HepG2 (cell line): Measurements from ENCODE around the gene UNKL. TPM values are rescaled to one million over a fixed set of nuclear protein-coding genes. Genes with fewer than 3 reads are reported as not detected.
A peak's percentile ranks its signal among the peaks of the same experiment; 100 is the strongest.

Source experiments
- AHDC1 ChIP-seq: sonication (generic); formaldehyde crosslinking; IDR thresholded peaks from 2 replicates; pipeline ENCODE4 v1.5.1; 2020; ENCODE audit warnings: mild to moderate bottlenecking, missing genetic modification reagents, borderline replicate concordance
- ELF3 ChIP-seq: IDR thresholded peaks from 2 replicates; pipeline ENCODE4 v1.6.1; 2016; ENCODE audit warnings: missing genetic modification reagents, missing compliant biosample characterization
- HOXA5 ChIP-seq: sonication (generic); formaldehyde crosslinking; IDR thresholded peaks from 2 replicates; pipeline ENCODE4 v1.4.0; 2020; ENCODE audit warnings: missing genetic modification reagents
- SRSF4 ChIP-seq: fragments of 200-400 bp; formaldehyde crosslinking; IDR thresholded peaks from one replicate; pipeline ENCODE4 v1.6.1; 2018; ENCODE audit warnings: mild to moderate bottlenecking, low read depth, low read length, moderate library complexity; ENCODE audit not compliant: poor library complexity, severe bottlenecking
- ZBTB37 ChIP-seq: sonication (generic); formaldehyde crosslinking; IDR thresholded peaks from 2 replicates; pipeline ENCODE4 v1.4.0; 2020; ENCODE audit warnings: mild to moderate bottlenecking, missing genetic modification reagents
- ZFY ChIP-seq: sonication (generic); formaldehyde crosslinking; IDR thresholded peaks from 2 replicates; pipeline ENCODE4 v1.4.0; 2020; ENCODE audit warnings: missing genetic modification reagents
- polyA plus RNA-seq, 8 experiments: library from polyadenylated mRNA; depleted of rRNA in 3 of 8; stranded (reverse) in 7 of 8; unstranded in 1 of 8; fragments of >200 nt; fragmentation: Illumina TruSeq in 4 of 8; extraction: Trizol in 4 of 8; gene quantifications; 2 replicates each; pipeline versions ENCODE4 v1.2.1 to v1.2.3, GENCODE V29; 2011 to 2016; ENCODE audit warnings: low read depth in 4 of 8, missing spikeins in 1 of 8, mixed read lengths in 1 of 8; ENCODE audit not compliant: insufficient read depth in 1 of 8
- total RNA-seq, 5 experiments: library from RNA; depleted of rRNA; stranded (reverse); fragments of >200 nt; fragmentation: Illumina TruSeq; extraction: Trizol; gene quantifications; 2 replicates each; pipeline ENCODE4 v1.2.3, GENCODE V29; 2016; ENCODE audit warnings: low read depth in 1 of 5
- TF ChIP-seq, protein P1 (sequence below): sonication (generic); IDR thresholded peaks from 2 replicates; pipeline ENCODE4 v1.6.1; 2016; ENCODE audit warnings: low read depth, borderline replicate concordance
- TF ChIP-seq, protein P2 (sequence below): sonication (generic); formaldehyde crosslinking; IDR thresholded peaks from 2 replicates; pipeline ENCODE4 v1.4.0; 2020; ENCODE audit warnings: missing genetic modification reagents
- TF ChIP-seq, protein P3 (sequence below): sonication (generic); formaldehyde crosslinking; IDR thresholded peaks from 2 replicates; pipeline ENCODE4 v1.4.0; 2020; ENCODE audit warnings: mild to moderate bottlenecking, missing genetic modification reagents
- TF ChIP-seq, protein P4 (sequence below): sonication (generic); formaldehyde crosslinking; IDR thresholded peaks from 2 replicates; pipeline ENCODE4 v1.4.0; 2020; ENCODE audit warnings: missing genetic modification reagents

The UNKL gene
- total and polyA plus RNA-seq, 2 of the 13 experiments (the other 11 are each of a cell fraction or from before 2014, with no cell fraction given), result 10.4 to 17.6 TPM

- TF ChIP-seq HOXA5 (CRISPR knock-in tag) (0 out of 2 replicates have a peak, but pooled peaks have one; percentile 41), ZFY (CRISPR knock-in tag) (0 out of 2 replicates have a peak, but pooled peaks have one; percentile 32), AHDC1 (no peak), ZBTB37 (CRISPR knock-in tag) (no peak), SRSF4 (no peak), ELF3 (0 out of 2 replicates have a peak, but pooled peaks have one; percentile 12)
- TF ChIP-seq, protein P1, sequence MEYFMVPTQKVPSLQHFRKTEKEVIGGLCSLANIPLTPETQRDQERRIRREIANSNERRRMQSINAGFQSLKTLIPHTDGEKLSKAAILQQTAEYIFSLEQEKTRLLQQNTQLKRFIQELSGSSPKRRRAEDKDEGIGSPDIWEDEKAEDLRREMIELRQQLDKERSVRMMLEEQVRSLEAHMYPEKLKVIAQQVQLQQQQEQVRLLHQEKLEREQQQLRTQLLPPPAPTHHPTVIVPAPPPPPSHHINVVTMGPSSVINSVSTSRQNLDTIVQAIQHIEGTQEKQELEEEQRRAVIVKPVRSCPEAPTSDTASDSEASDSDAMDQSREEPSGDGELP, result peak; percentile 18; the same call in 1 of the 2 replicates
- TF ChIP-seq, protein P2, sequence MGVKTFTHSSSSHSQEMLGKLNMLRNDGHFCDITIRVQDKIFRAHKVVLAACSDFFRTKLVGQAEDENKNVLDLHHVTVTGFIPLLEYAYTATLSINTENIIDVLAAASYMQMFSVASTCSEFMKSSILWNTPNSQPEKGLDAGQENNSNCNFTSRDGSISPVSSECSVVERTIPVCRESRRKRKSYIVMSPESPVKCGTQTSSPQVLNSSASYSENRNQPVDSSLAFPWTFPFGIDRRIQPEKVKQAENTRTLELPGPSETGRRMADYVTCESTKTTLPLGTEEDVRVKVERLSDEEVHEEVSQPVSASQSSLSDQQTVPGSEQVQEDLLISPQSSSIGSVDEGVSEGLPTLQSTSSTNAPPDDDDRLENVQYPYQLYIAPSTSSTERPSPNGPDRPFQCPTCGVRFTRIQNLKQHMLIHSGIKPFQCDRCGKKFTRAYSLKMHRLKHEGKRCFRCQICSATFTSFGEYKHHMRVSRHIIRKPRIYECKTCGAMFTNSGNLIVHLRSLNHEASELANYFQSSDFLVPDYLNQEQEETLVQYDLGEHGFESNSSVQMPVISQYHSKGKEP (CRISPR knock-in tag), result no peak
- TF ChIP-seq, protein P3, sequence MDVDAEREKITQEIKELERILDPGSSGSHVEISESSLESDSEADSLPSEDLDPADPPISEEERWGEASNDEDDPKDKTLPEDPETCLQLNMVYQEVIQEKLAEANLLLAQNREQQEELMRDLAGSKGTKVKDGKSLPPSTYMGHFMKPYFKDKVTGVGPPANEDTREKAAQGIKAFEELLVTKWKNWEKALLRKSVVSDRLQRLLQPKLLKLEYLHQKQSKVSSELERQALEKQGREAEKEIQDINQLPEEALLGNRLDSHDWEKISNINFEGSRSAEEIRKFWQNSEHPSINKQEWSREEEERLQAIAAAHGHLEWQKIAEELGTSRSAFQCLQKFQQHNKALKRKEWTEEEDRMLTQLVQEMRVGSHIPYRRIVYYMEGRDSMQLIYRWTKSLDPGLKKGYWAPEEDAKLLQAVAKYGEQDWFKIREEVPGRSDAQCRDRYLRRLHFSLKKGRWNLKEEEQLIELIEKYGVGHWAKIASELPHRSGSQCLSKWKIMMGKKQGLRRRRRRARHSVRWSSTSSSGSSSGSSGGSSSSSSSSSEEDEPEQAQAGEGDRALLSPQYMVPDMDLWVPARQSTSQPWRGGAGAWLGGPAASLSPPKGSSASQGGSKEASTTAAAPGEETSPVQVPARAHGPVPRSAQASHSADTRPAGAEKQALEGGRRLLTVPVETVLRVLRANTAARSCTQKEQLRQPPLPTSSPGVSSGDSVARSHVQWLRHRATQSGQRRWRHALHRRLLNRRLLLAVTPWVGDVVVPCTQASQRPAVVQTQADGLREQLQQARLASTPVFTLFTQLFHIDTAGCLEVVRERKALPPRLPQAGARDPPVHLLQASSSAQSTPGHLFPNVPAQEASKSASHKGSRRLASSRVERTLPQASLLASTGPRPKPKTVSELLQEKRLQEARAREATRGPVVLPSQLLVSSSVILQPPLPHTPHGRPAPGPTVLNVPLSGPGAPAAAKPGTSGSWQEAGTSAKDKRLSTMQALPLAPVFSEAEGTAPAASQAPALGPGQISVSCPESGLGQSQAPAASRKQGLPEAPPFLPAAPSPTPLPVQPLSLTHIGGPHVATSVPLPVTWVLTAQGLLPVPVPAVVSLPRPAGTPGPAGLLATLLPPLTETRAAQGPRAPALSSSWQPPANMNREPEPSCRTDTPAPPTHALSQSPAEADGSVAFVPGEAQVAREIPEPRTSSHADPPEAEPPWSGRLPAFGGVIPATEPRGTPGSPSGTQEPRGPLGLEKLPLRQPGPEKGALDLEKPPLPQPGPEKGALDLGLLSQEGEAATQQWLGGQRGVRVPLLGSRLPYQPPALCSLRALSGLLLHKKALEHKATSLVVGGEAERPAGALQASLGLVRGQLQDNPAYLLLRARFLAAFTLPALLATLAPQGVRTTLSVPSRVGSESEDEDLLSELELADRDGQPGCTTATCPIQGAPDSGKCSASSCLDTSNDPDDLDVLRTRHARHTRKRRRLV (CRISPR knock-in tag), result no peak
- TF ChIP-seq, protein P4, sequence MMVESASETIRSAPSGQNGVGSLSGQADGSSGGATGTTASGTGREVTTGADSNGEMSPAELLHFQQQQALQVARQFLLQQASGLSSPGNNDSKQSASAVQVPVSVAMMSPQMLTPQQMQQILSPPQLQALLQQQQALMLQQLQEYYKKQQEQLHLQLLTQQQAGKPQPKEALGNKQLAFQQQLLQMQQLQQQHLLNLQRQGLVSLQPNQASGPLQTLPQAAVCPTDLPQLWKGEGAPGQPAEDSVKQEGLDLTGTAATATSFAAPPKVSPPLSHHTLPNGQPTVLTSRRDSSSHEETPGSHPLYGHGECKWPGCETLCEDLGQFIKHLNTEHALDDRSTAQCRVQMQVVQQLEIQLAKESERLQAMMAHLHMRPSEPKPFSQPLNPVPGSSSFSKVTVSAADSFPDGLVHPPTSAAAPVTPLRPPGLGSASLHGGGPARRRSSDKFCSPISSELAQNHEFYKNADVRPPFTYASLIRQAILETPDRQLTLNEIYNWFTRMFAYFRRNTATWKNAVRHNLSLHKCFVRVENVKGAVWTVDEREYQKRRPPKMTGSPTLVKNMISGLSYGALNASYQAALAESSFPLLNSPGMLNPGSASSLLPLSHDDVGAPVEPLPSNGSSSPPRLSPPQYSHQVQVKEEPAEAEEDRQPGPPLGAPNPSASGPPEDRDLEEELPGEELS (CRISPR knock-in tag), result peak; percentile 45; the same call in 1 of the 2 replicates
Observed at GRCh38 chr16:1408171-1408837, 6.2 kb downstream of the UNKL start (continued).
